Fibroblast of the aortic adventitia (primary cell): ENCODE results near the gene OGFOD3. TPM values are rescaled to one million over a fixed set of nuclear protein-coding genes. Genes with fewer than 3 reads are reported as not detected.
A peak's percentile ranks its signal among the peaks of the same experiment; 100 is the strongest.
"Not testable (repeated sequence)": the region's sequence is repeated elsewhere in the genome, so short reads cannot be mapped to it uniquely, and the experiment has no call there.

Source experiments
- DNase-seq: peaks from one replicate; pipeline ENCODE4 v3.0.0-alpha.2; 2010; ENCODE audit warnings: low read depth
- H3K4me3 ChIP-seq: 2 replicates; pipeline ENCODE4 v1.5.1; 2011; ENCODE audit warnings: low read depth, mild to moderate bottlenecking, control low read depth, low read length, moderate library complexity
- CTCF ChIP-seq: IDR thresholded peaks from 2 replicates; pipeline ENCODE4 v1.5.1; 2011; ENCODE audit warnings: mild to moderate bottlenecking, low read length, control low read depth, inconsistent platforms; ENCODE audit not compliant: insufficient read depth
- total RNA-seq: library from RNA; depleted of rRNA; stranded (reverse); fragments of >200 nt; gene quantifications from 2 replicates; pipeline ENCODE4 v1.2.3, GENCODE V29; 2012; ENCODE audit warnings: low replicate concordance

The OGFOD3 gene
- total RNA-seq, 1 donor: 18.7 TPM

GRCh38 chr17:82382933-82383255 lies 35.5 kb downstream of the OGFOD3 start:
- TF ChIP-seq CTCF: no peak
- H3K4me3 ChIP-seq: no peak overlapping the region
- no peak for DNase-seq

GRCh38 chr17:82382220-82382932 lies 36.0 kb downstream of the OGFOD3 start:
- DNase-seq, H3K4me3 ChIP-seq: not testable (repeated sequence)

GRCh38 chr17:82381703-82382009 lies 36.7 kb downstream of the OGFOD3 start:
- not testable (repeated sequence) for DNase-seq, H3K4me3 ChIP-seq

GRCh38 chr17:82380860-82381702 lies 37.3 kb downstream of the OGFOD3 start:
- no peak for TF ChIP-seq CTCF
- peak overlapping the region; percentile 22 for H3K4me3 ChIP-seq
- DNase-seq: peak; percentile 64

GRCh38 chr17:82378741-82379021 lies 39.7 kb downstream of the OGFOD3 start:
- DNase-seq: no peak
- no peak overlapping the region for H3K4me3 ChIP-seq
- no peak for TF ChIP-seq CTCF

- DNase-seq: no peak
- no peak overlapping the region for H3K4me3 ChIP-seq
- TF ChIP-seq CTCF: no peak
Measured at GRCh38 chr17:82377924-82378740, 40.3 kb downstream of the OGFOD3 start.

GRCh38 chr17:82377294-82377693 lies 41.1 kb downstream of the OGFOD3 start:
- DNase-seq, H3K4me3 ChIP-seq: not testable (repeated sequence)

GRCh38 chr17:82376042-82376730 lies 42.2 kb downstream of the OGFOD3 start:
- no peak for TF ChIP-seq CTCF
- DNase-seq: no peak
- no peak overlapping the region for H3K4me3 ChIP-seq
